ENCODE measurements around the gene SLC44A5.
"Not testable (repeated sequence)": the region's sequence is repeated elsewhere in the genome, so short reads cannot be mapped to it uniquely, and the experiment has no call there.

Gene SLC44A5

DNA sequence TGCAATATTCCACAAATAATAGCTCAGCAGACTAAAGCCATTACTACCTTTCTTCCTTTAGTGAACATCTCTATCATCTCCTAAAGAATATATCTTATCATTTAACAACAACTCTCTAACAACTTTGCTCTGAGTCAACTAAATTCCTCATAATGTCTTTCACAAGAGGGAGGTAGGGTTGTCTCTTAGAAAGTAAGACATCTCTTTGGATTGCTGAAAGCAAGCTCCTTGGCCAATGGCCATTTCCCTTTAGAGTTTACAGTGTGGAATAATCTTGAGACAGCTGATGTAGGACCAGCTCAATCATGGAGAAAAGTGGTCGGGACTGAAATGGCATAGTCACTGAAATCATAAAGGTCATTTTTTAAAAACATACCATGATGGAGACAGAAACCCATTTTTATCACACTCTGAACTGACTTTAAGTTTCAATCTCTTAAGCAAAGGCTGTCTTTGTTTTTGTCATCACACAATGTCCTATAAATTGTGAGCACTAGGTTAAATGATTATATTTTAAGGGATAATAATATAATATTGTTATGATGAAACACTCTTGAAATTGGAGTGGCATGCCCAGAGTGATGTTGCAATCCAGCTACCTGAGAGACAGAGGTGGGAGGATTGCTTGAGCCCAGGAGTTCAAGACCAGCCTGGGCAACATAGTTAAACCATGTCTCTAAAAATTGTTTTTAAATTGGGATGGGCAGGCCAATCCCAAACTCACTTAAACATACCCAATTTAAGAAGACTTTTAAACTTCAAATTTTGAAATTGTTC lies 91.1 kb downstream of the SLC44A5 start:
- peak; percentile 90 for DNase-seq

DNA sequence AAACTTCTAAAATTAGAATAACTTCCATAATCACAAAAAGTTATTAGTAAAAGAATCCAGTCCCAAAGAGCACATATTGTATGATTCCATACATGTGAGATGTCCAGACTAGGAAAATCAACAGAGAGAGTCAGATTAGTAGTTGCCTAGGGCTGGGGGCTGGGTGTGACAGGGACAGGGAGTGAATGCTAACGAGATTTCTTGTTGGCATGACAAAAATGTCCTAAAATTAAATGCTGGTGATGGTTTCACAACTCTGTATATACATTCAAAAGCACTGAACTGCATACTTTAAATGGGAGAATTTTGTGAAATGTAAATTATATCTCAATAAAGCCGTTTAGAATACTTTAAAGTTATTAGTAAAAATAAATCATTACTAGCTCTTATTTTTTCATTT lies 92.2 kb downstream of the SLC44A5 start:
- no peak for DNase-seq

DNA sequence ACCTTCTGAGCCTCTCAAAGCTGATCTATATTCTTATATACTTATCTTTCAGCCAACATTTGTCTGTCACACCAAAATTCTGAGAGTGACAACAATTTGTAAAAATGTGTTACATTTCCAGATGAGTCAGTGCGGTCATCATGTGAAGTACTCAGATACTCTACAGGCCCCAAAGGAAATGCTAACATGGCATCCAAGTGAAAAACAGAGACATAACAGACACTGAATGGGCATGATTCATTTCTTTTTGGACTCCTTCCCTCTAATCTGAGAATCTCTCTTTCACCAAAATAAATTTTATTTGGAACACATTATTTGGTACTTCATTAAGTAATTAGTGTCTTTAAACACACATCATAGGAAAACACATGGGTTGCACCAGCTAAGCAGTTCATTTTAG lies 96.6 kb downstream of the SLC44A5 start:
- DNase-seq = no peak

DNA sequence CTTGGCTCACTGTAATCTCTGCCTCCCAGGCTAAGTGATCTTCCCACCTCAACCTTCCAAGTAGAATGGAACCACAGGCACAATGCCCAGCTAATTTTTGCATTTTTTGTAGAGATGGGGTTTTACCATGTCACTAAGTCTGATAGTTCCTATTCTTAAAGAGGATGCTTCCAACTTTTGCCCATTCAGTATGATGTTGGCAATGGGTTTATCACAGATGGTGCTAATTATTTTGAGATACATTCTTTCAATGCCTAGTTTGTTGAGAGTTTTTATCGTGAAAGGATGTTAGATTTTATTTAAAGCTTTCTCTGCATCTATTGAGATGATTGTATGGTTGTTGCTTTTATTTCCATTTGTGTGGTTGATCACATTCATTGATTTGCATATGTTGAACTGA lies 103.9 kb downstream of the SLC44A5 start:
- DNase-seq = no peak

DNA sequence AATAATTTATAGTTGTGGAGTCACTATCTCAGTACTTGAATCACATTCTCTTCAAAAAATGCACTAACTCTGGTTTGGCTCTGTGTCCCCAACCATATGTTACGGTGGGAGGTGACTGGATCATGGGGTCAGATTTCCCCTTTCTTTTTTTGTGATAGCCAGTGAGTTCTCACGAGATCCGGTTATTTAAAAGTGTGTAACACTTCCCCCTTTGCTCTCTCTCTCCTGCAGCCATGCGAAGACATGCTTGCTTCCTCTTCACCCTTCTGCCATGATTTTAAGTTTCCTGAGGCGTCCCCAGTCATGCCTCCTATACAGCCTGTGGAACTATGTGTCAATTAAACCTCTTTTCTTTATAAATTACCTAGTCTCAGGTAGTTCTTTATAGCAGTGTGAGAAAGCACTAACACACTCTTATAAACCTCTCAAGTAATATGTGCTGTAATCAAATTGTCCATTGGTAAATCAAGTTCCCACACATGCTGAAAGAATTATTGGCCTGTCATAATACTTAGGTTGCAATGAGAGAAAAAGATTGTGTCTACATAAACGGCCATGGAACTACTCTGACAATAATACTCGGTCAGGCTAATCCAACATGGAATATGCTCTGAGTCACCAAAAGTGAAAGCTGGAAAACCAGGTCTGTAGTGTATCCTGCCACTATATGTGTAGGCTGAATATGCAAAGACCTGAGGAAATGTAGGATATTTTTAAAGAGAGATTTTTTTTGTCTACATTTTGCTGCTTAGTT lies 107.5 kb downstream of the SLC44A5 start:
- DNase-seq = no peak

DNA sequence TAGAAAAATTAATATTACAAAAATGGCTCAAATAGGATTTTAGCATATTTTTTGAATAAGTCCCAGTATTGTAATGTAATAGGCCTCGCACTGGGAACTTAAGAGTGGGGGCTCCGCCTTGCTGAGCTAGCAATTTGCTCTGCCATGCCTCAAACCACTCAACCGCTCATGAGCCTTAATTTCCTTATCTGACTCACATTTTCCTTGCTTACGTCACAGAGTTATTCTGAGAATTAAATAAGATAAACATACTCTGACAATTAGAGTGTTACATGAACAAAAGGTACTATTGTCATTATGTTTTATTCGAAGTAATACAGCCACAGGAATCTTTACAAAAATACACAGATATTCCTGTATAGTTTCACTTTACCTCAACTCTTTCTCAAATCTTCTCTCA lies 108.1 kb downstream of the SLC44A5 start:
- DNase-seq = no peak

DNA sequence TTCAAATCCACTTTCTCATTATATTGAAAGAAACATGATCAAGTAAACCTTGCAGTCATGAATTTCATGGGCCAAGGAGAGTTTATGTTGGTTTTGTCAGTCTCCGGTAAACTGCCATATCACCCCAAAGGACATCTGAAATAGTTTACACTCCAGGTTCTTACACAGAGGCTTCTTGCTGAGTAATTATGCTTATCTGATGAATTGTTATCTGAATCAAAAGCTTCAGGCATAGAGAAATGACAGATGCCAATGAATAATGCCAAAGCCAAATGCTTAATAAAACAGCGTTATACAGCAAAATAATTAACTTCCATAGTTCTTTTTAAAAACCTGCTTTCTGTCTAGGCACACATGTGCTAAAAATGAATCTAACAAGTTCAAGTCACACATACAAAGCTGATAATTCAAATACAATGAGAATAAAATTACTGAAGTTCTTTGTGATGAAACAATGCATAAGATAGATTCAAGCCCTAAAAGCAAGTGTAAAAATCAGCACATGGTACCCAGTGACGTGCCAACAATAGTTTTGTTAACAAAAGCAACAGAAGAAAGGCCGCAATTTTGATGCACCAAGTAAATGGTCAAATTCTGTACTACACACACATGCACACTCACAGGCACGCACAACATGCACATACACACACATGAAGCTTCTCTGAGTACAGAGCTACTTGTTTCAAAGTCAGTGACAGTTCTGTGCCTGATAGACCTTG lies 109.2 kb downstream of the SLC44A5 start:
- DNase-seq = no peak

DNA sequence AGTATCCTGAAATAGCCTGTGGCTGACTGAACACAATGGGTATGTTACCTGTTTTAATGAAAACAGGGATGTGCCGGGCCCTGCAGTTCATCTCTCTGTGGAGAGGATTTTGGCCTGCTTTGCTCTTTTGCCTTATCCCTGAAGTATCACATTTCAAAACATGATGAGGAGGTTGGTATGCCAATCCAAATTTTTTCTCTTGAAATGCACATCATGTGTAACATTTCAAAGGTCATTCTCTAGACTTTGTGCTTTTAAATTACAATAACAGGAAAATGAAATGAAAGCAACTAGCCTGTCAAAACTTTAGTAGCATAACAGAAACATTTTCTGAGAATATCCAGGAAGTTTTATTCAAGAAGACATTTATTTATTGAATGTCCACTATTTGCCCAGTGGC lies 118.9 kb downstream of the SLC44A5 start:
- DNase-seq = no peak

DNA sequence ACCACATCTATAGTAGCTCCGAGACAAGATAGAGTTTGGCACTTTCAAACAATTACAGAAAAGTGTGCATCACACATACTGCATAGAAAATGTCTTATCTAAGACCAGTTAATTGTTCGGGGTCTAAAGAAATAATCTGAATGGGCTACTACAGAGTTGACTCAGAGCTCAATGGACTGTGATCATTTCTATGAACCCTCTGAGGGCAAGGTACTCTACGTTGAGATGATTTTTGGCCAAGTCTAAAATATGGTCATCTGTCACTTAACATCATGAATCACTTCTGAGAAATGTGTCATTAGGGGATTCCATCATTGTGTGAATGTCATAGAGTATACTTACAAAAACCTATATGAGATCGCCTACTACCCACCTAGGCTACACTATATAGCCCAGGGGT lies 123.5 kb downstream of the SLC44A5 start:
- DNase-seq = no peak

DNA sequence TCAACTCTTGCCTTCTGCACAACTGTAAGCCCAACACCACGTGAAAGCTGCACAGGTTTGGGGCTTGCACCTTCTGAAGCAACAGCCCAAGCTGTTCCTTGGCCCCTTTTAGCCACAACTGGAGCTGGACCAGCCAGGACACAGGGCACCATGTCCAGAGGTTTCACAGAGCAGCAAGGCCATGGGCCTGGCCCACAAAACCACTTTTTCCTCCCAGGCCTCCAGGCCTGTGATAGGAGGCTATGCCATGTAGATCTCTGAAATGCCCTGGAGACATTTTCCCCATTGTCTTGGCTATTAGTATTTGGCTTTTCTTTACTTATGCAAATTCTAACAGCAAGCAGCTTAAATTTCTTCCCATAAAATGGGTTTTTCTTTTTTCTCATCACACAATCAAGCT lies 126.1 kb downstream of the SLC44A5 start:
- DNase-seq = no peak

DNA sequence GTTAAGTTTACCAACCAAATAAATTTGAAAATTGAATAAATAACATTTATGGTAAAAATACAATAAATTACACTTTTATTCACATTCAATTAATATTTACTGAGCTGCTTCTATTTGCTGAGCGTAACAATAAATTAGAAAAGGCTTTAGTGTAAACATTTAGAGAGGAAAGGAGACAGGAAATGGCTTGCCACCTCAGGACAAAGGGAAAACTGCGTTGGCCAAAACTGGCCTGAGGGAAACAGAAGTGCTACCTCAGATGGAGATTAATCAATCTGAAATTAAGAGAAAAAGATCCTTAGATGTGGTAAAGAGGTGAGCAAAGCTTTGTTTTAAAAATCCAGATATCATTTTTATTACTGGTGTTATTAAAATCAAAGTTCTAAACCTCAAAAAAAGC lies 128.0 kb downstream of the SLC44A5 start:
- no peak for DNase-seq

DNA sequence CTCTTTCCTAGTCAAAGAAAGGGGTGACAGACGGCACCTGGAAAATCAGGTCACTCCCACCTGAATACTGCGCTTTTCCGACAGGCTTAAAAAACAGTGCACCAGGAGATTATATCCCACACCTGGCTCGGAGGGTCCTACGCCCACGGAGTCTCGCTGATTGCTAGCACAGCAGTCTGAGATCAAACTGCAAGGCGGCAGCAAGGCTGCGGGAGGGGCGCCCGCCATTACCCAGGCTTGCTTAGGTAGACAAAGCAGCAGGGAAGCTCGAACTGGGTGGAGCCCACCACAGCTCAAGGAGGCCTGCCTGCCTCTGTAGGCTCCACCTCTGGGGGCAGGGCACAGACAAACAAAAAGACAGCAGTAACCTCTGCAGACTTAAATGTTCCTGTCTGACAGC lies 134.4 kb downstream of the SLC44A5 start:
- DNase-seq = not testable (repeated sequence)

DNA sequence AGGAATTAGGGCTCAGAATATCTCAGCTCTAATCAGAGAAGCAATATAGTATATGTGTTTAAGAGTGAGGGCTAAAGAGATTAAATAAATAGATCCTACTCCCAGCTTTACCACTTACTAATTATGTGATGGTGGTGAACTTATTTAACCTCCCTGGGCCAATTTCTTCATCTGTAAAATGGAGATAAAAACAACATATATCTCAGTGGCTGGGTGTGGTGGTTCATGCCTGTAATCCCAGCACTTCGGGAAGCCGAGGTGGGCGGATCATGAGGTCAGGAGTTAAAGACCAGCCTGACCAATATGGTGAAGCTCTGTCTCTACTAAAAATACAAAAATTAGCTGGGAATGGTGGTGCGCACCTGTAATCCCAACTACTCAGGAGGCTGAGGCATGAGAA lies 135.2 kb downstream of the SLC44A5 start:
- DNase-seq = no peak

DNA sequence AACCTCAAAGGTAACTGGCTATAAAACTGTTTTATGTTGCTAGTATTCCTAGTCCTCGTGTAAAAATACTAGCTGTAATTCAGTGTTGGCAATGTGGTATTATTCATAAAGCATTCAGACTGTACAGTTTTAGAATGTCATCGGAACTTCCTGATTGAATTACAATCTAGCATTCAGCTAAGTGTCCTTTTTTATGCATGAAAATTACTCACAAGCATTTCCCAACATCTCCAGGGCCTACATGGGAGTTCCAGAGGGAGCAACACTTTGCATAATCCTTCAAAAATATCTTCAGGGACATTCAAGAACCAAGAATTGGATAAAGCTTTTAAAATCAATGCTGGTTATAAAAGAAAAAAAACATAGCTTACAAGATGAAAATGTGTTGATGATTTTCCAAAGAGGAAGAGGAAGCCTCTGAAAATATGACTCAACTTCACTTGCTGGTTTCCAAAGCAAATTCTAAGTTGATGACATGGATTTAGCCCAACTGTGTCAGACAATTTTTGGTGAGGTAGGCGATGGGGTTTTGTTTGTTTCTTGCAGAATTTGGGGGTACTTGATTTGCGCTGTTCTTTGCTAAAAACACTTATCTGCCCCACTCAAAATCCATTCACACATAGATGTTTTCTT lies 137.8 kb downstream of the SLC44A5 start:
- peak; percentile 29 for DNase-seq

DNA sequence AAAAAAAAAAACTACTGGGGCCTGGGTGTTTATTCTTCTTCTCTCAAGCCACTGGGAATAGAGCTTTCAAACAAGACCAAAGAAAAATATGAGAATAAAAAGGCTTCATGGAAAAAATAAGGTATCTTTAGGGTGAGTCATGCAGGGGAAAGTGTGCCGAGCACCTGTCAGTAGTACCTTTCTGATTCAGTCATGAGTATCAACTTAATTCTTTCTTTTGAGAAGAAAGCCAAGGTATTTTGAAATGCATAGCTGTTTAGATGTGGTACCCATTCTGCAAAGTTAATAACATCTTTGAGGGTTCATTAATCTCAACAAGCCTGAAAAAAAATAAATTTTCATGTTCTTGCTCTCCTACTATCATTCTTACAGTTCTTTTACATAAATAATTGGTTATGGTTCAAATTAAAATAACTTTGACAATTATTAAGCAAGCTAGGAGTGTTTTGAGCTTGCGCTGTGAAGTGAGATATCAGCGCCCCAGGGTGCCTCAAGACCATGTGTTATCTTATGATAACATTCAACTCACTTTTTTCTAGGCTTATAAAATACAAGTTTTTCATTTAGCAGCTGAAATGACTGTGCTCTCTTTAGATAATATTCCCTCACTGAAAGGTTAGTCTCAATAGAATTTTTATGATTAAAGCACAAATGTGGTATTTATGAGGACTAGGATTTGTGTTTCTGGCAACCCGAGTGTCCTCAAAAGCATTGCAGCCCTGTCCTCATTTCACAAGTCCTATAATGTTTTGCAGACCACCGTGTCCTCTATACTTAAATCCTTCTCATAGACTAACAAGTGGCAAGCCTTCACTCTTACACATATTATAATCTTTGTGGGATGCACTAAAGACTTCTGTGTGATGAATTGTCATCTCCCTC lies 138.6 kb downstream of the SLC44A5 start:
- DNase-seq = peak; percentile 46

DNA sequence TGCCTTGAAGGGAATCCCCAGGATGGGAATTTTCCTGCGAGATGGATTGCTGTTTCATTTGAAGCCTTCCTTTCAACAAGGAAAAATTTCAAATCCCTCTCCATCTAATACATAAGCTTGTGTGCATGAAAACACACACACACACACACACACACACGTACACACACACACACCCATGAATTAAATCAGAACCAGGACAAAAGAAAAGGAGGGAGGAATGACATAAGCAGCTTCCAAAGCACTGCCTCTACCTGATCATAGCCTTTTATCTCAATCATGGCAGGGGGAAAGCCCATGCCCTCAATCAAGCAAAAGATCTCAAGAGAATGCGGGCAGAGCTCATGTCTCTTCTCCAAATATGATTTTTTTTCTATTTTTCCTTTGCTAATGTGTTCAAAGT lies 139.7 kb downstream of the SLC44A5 start:
- no peak for DNase-seq

DNA sequence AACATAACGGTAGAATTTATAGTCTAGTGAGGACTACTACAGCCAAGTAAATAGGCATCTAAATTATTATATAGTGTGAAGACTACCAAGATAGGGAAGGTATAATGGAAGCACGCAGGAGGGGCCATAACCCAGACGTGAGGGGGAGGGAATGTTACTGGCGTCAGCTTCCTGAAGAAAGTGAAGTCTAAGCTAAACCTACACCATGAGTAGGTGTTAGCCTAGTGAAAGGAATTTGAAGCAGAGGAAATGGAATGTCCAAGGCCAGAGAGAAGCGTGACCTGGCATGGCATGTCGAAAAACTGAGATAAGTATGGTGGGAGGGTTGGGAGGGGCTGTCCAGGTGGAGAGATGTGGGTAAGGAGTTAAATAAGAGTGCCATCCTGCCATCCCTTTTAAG lies 140.5 kb downstream of the SLC44A5 start:
- peak; percentile 91 for DNase-seq

DNA sequence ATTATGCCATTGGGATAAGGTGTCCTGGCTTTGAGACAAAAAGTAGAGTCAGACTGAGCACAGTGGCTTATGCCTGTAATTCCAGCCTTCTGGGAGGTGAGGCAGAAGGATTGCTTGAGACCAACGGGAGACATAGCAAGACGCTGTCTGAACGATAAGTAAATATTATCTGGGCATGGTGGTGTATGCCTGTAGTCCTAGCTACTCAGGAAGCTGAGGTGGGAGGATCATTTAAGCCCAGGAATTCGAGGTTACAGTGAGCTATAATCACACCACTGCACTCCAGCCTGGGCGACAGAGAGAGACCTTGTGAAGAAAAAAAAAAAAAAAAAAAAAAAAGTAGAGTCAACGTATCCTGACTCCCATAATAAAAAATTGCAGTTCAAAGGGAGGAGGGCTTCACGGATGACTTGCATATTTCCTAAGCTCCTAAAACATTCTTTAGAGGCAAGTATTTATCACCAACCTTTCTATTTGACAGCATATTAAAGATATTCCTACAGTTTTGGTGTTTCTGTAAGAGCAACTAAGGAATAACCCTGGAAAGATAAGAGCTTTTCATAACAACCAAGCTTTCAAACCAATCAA lies 141.2 kb downstream of the SLC44A5 start:
- DNase-seq = peak; percentile 74

DNA sequence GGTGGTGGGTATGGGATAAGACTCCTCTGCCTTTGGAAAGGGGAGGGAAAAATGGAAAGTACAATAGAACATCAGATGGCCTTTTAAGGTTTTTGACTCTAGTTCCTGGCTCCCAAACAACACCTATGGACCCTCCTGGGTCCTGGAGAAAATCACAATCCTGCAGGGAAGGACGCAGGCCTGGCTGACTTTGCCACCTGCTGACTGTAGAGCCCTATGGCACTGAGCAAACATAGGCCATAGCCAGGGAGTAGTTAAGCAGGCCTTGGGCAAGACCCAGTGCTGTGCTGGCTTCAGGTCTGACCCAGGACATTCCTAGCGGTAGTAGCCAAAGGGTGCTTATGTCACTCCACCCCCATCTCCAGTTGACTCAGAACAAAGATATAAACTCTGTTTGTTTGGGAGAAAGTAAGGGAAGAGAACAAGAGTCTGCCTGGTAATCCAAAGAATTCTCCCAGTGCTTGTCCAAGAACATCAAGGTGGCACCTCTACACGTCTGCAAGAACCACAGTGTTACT lies 149.0 kb downstream of the SLC44A5 start:
- peak; percentile 13 for DNase-seq

DNA sequence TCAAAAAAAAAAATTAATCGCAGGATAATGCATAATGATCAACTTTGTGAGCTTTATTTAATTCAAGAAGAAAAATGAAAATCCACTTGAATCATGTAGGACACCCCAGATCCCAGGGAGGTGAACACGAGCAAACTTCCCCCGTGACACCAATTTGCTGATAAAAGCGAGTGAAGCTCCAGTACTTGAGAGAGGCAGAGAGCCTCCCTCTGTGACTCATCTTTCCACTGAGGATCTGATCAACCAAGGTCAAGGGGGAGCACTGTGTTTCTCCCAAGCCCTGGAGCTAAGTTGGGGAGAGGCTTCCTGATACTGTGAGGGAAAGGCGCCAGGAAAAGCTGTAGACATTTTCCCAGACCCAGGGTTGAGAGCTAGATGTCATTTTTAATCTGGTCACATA lies 160.9 kb downstream of the SLC44A5 start:
- DNase-seq = peak; percentile 72

DNA sequence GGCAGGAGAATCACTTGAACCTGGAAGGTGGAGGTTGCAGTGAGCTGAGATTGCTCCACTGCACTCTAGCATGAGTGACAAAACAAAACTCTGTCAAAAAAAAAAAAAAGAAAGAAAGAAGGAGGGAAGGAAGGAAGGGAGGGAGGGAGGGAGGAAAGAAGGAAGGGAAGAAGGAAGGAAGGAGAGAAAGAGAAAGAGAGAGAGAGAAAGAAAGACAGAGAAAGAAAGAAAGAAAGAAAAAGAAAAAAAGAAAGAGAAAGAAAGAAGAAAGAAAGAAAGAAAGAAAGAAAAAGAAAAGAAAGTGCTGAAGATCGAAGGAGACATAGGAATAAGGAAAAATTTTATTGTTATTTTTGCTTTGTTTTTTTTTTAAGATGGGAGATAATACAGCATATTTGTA lies 166.7 kb downstream of the SLC44A5 start:
- no peak for DNase-seq

DNA sequence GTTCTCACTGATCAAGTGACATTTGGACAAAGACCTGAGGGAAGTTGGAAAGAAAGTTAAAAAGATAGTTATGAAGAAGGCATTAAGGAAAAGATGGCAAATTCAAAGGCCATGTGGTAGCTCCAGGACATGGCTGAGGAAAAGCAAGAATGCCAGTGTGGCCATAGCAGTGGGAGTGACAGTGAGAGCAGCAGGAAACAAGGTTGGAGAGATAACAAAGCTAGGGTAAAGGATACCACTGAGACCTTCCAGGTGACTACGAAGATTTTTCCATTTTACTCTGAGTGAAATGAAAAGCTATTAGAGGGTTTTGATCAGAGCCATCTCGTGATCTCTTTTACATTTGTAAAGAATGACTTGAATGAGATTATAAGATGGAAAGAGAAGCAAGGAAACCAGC lies 170.6 kb downstream of the SLC44A5 start:
- no peak for DNase-seq
